Transverse colon (tissue), 4 donors: Measurements from ENCODE around the gene AFAP1L1. TPM values are rescaled to one million over a fixed set of nuclear protein-coding genes. Genes with fewer than 3 reads are reported as not detected.

Experiments
- DNase-seq: peaks from one replicate; pipeline ENCODE4 v3.0.0-alpha.2; 2019
- H3K27ac ChIP-seq, 4 donors: fragments of 200-600 bp; sonication (generic); 2 replicates each; pipeline ENCODE4 v1.5.1; 2016 to 2018; ENCODE audit warnings: inconsistent platforms in 4 of 4
- H3K27me3 ChIP-seq: fragments of 200-600 bp; sonication (generic); 2 replicates; pipeline ENCODE4 v1.5.1; 2017; ENCODE audit warnings: inconsistent platforms
- H3K36me3 ChIP-seq, 4 donors: fragments of 200-600 bp; sonication (generic); 2 replicates each; pipeline ENCODE4 v1.5.1; 2017 to 2019; ENCODE audit warnings: inconsistent platforms in 4 of 4
- H3K4me1 ChIP-seq, 4 donors: fragments of 200-600 bp; sonication (generic); 2 replicates each; pipeline ENCODE4 v1.5.1; 2017 to 2020; ENCODE audit warnings: inconsistent platforms in 4 of 4
- H3K4me3 ChIP-seq, 4 donors: fragments of 200-600 bp; sonication (generic); 1 replicate in 1 of 4; 2 replicates in 3 of 4; pipeline versions ENCODE4 v1.5.1 to v1.6.1; 2017 to 2019; ENCODE audit warnings: inconsistent platforms in 4 of 4
- H3K9me3 ChIP-seq, 2 donors: fragments of 200-600 bp; sonication (generic); 2 replicates each; pipeline ENCODE4 v1.5.1; 2017 to 2019; ENCODE audit warnings: inconsistent platforms in 2 of 2
- CTCF ChIP-seq, 5 experiments: fragments of 200-600 bp in 3 of 5; fragments of 450-650 bp in 2 of 5; sonication (generic) in 3 of 5; IDR thresholded peaks; 1 replicate in 2 of 5; 2 replicates in 3 of 5; pipeline ENCODE4 v1.5.1; 2016 to 2017; ENCODE audit warnings: antibody characterized with exemption in 5 of 5, inconsistent platforms in 3 of 5, mild to moderate bottlenecking in 2 of 5, moderate library complexity in 1 of 5
- EP300 ChIP-seq: sonication (generic); formaldehyde crosslinking; IDR thresholded peaks from one replicate; pipeline ENCODE4 v1.6.1; 2017; ENCODE audit warnings: antibody characterized with exemption, low read depth
- POLR2A ChIP-seq: fragments of 450-650 bp; IDR thresholded peaks from one replicate; pipeline ENCODE4 v1.6.1; 2016; ENCODE audit warnings: antibody characterized with exemption, mild to moderate bottlenecking, moderate library complexity
- POLR2AphosphoS5 ChIP-seq, 3 donors: sonication (generic); formaldehyde crosslinking; IDR thresholded peaks; one replicate each; pipeline ENCODE4 v1.6.1; 2016; ENCODE audit warnings: antibody characterized with exemption in 3 of 3
- WGBS, 2 donors: methylation state at CpG; one replicate each; pipeline ENCODE4 v1.1.5; 2018; ENCODE audit warnings: low coverage in 1 of 2; 5-methylcytosine and 5-hydroxymethylcytosine counted together
- in situ Hi-C, 4 donors: fragments of 200-750 bp; cut with MboI; loops; one replicate each; pipeline versions ENCODE4 v1.15.0 to v1.15.1; 2017; ENCODE audit warnings: low sequenced_read_pairs in 3 of 4, low pct_ligation_motif_present in 1 of 4, low pct_unique_long_range_greater_than_20kb in 1 of 4
- intact Hi-C: fragments of 100-400 bp; cut with DNase I; formaldehyde crosslinking; loops from one replicate; pipeline ENCODE4 v1.15.1; 2023; ENCODE audit warnings: low total_unique reads
- total RNA-seq, 4 donors: library from RNA; depleted of rRNA; stranded (reverse); fragments of >200 nt; gene quantifications; one replicate each; pipeline ENCODE4 v1.1.0, GENCODE V29; 2016

AFAP1L1 gene
- 1 to 10 TPM; 2.2 to 4.1 (median 3.0) TPM for total RNA-seq

GRCh38 chr5:149271716-149272563, at the start of gene AFAP1L1:
AFAP1L1 (plus strand) TSS chr5:149271859; CDS start chr5:149271969, 110 bp downstream.
- Histone ChIP-seq H3K4me3 (peak within 1 kb of the TSS; percentile 24 to 72 (median 50)), H3K36me3 (no peaks in the 10 kb centered on the region), H3K9me3 (peaks cover 9 to 12% of the 10 kb centered on the region in 2 donors), H3K4me1 (peaks cover 0 to 15% (median 3%) of the 10 kb centered on the region in 4 donors), H3K27me3 (peaks cover 36% of the 10 kb centered on the region), H3K27ac (peak within 1 kb of the TSS; percentile 36 to 60 (median 48))
- in situ Hi-C loops (no loop called here), intact Hi-C loops (loop anchor here (5.0 kb wide), 1 partner anchor 130 kb away; the partner anchor contains the start of gene ABLIM3)
- WGBS, 2 donors = 1% methylated on average over 23 of the region's 81 CpGs; no CpG with 5 or more reads in 1 of the 2 donors
- peak; percentile 48 for DNase-seq
- TF ChIP-seq EP300 (no peak), POLR2AphosphoS5 (IDR thresholded peaks at IDR 0.05) (peak in 1 of 3 donors; percentile 36)

GRCh38 chr5:149223081-149223848, 48.4 kb upstream of the AFAP1L1 start:
- Histone ChIP-seq H3K4me3 (no peak overlapping the region), H3K27ac (no peak overlapping the region), H3K36me3 (no peaks in the 10 kb centered on the region), H3K27me3 (no peaks in the 10 kb centered on the region), H3K9me3 (no peaks in the 10 kb centered on the region), H3K4me1 (peaks cover 0 to 5% (median 0%) of the 10 kb centered on the region in 4 donors)
- intact Hi-C loops = no loop called here
- no peak for TF ChIP-seq EP300
- TF ChIP-seq CTCF (IDR thresholded peaks at IDR 0.05) = no peak
- no peak for TF ChIP-seq POLR2AphosphoS5 (IDR thresholded peaks at IDR 0.05)
- TF ChIP-seq POLR2A = no peak
- in situ Hi-C loops = no loop called here
- DNase-seq = no peak
- 64 to 81% methylated on average over 5 to 11 of the region's 11 CpGs for WGBS, 2 donors

GRCh38 chr5:149224282-149224681, 47.4 kb upstream of the AFAP1L1 start:
- intact Hi-C loops (no loop called here), in situ Hi-C loops (no loop called here)
- WGBS, 2 donors = 76 to 83% methylated on average over 3 to 5 of the region's 5 CpGs
- no peak overlapping the region for H3K27ac ChIP-seq
- no peak for DNase-seq
- H3K4me1 ChIP-seq = peaks cover 0 to 13% (median under 1%) of the 10 kb centered on the region in 4 donors
- no peaks in the 10 kb centered on the region for H3K36me3 ChIP-seq
- H3K27me3 ChIP-seq = no peaks in the 10 kb centered on the region
- no peak overlapping the region for H3K4me3 ChIP-seq
- no peaks in the 10 kb centered on the region for H3K9me3 ChIP-seq
- no peak for TF ChIP-seq CTCF (IDR thresholded peaks at IDR 0.05)
- no peak for TF ChIP-seq EP300
- no peak for TF ChIP-seq POLR2AphosphoS5 (IDR thresholded peaks at IDR 0.05)
- no peak for TF ChIP-seq POLR2A

GRCh38 chr5:149227168-149227826, 44.4 kb upstream of the AFAP1L1 start:
- TF ChIP-seq POLR2A (no peak), POLR2AphosphoS5 (IDR thresholded peaks at IDR 0.05) (no peak), CTCF (IDR thresholded peaks at IDR 0.05) (no peak), EP300 (no peak)
- H3K36me3 ChIP-seq = no peaks in the 10 kb centered on the region
- H3K4me1 ChIP-seq = peaks cover 0 to 12% (median 2%) of the 10 kb centered on the region in 4 donors
- H3K27ac ChIP-seq = no peak overlapping the region
- H3K27me3 ChIP-seq = peaks cover 1% of the 10 kb centered on the region
- DNase-seq = no peak
- WGBS, 2 donors = 70 to 85% methylated on average over 2 of the region's 2 CpGs
- H3K9me3 ChIP-seq = no peaks in the 10 kb centered on the region
- intact Hi-C loops (no loop called here), in situ Hi-C loops (loop anchor here in 2 of 4 donors (25.0 kb wide), 1 partner anchor 90 kb away; the partner anchor contains the start of gene ABLIM3 (in 2 of the 2))
- H3K4me3 ChIP-seq = no peak overlapping the region
